ENCODE results near the gene BRCA1.

DNA sequence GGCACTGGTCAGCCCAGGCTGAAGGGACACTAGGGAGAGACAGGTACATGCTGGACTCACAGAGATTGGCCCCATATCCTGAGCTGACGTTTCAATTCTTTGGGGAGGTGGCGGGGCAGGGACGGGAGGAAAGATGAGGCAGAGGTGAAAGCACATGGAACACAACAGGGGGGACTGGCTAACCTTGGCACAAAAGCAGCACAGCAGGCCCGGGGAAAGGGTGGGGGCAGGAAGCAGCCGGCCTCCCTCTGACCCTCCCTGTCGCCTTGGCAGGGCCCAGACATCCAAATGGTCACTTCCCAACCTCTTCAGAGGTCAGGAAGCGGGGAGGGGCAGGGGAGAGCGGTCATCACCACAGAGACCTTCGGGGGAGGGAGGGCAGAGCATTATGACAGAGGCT lies 109.6 kb downstream of the BRCA1 start:
- no peak for TF ChIP-seq CTCF (IDR thresholded peaks at IDR 0.05)
- no peak for TF ChIP-seq POLR2A (IDR thresholded peaks at IDR 0.05)
